AG09309 (cell line): ENCODE measurements around the gene TBXAS1.

Experiments
- DNase-seq: peaks from one replicate; pipeline ENCODE4 v3.0.0-alpha.2; 2010; ENCODE audit warnings: low read depth
- H3K4me3 ChIP-seq: 2 replicates; pipeline ENCODE4 v1.5.1; 2011; ENCODE audit warnings: mild to moderate bottlenecking, low read depth, low read length, moderate library complexity; ENCODE audit not compliant: control insufficient read depth
- TF ChIP-seq, protein P1 (sequence below): IDR thresholded peaks from 2 replicates; pipeline ENCODE4 v1.5.1; 2011; ENCODE audit warnings: mild to moderate bottlenecking, low read depth, low read length, inconsistent platforms; ENCODE audit not compliant: insufficient read depth, control insufficient read depth; ENCODE audit errors: missing control alignments

The TBXAS1 gene

DNA sequence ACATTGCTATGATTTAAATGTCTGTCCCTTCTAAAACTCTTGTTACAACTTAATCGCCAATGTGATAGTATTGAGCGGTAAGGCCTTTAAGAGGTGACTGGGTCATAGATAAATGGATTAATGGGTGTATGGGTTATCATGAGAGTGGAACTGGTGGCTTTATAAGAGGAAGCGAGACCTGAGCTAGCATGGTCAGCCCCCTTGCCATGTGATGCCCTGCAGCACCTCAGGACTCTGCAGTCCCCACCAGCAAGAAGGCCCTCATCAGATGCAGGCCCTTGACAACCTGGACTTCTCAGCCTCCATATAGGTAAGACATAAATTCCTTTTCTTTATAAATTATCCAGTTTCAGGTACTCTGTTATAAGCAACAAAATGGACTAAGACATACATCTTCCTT lies 218.1 kb downstream of the TBXAS1 start:
- TF ChIP-seq, protein P1, sequence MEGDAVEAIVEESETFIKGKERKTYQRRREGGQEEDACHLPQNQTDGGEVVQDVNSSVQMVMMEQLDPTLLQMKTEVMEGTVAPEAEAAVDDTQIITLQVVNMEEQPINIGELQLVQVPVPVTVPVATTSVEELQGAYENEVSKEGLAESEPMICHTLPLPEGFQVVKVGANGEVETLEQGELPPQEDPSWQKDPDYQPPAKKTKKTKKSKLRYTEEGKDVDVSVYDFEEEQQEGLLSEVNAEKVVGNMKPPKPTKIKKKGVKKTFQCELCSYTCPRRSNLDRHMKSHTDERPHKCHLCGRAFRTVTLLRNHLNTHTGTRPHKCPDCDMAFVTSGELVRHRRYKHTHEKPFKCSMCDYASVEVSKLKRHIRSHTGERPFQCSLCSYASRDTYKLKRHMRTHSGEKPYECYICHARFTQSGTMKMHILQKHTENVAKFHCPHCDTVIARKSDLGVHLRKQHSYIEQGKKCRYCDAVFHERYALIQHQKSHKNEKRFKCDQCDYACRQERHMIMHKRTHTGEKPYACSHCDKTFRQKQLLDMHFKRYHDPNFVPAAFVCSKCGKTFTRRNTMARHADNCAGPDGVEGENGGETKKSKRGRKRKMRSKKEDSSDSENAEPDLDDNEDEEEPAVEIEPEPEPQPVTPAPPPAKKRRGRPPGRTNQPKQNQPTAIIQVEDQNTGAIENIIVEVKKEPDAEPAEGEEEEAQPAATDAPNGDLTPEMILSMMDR: no peak
- no peak for DNase-seq

GRCh38 chr7:140048138-140048537 lies 219.1 kb downstream of the TBXAS1 start:
- no peak overlapping the region for H3K4me3 ChIP-seq
- TF ChIP-seq, protein P1: no peak
- DNase-seq: no peak

More for the DNA sequence above, 218.1 kb downstream of the TBXAS1 start:
- H3K4me3 ChIP-seq: no peak overlapping the region

GRCh38 chr7:140048989-140049338 lies 219.9 kb downstream of the TBXAS1 start:
- H3K4me3 ChIP-seq: no peak overlapping the region
- no peak for DNase-seq
- TF ChIP-seq, protein P1: no peak

DNA sequence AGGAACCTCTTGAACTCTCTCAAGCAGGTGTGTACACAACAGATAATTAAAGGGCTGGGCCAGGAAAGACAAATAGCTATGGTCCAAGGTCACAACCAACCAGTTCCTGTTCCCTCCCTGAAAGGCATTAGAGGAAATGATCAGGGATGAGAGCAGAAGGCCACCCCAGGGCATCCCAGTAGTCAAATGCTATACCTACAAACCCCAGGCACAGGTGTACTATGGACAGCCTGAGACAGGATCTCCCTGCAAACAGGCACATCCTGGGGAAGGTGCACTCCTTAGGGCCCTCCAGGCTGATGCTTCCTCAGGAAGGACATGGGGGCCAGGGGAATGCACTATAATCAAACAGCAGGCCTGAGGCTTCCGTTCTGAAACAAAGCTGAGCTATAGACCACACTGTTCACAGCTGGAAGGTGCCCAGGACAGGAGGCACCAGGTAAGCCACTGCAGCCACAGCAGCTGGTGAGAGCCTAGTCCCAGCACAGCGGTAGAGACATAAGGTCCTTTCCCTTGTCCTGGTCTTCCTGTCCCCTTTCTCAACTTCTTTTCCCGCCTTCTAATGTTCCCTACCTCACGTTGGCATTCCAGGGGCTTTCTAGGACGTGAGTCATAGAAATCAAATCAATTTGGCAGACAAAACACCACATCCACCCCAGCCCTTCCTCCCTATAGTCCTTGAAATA lies 220.4 kb downstream of the TBXAS1 start:
- DNase-seq: no peak
- TF ChIP-seq, protein P1: no peak
- no peak overlapping the region for H3K4me3 ChIP-seq

GRCh38 chr7:140050100-140050499 lies 221.0 kb downstream of the TBXAS1 start:
- TF ChIP-seq, protein P1: no peak
- DNase-seq: no peak
- H3K4me3 ChIP-seq: no peak overlapping the region

DNA sequence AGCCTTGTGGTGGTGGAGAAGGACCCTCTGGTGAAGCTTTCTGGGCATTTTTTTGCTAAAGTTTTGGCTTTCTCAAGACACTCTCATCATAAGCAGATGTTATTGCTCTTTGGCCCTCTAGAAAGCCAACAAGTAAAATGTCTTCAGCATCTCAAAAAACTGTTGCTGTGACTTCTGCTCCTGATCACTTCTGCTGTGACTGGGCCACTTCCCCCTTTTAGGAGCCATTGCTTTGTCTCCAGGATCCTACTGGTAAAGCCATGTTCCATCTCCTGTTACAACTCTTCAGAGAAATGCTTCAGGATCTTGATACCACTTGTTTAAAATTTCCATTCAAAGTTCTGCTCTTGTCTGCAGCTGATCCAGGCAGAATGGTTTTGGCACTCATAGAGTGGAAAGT lies 222.8 kb downstream of the TBXAS1 start:
- TF ChIP-seq, protein P1: no peak
- no peak overlapping the region for H3K4me3 ChIP-seq
- DNase-seq: no peak
